Measurements from ENCODE around the gene CAMKV.
A peak's percentile ranks its signal among the peaks of the same experiment; 100 is the strongest.
"Not testable (repeated sequence)": the region's sequence is repeated elsewhere in the genome, so short reads cannot be mapped to it uniquely, and the experiment has no call there.

Gene CAMKV, protein sequence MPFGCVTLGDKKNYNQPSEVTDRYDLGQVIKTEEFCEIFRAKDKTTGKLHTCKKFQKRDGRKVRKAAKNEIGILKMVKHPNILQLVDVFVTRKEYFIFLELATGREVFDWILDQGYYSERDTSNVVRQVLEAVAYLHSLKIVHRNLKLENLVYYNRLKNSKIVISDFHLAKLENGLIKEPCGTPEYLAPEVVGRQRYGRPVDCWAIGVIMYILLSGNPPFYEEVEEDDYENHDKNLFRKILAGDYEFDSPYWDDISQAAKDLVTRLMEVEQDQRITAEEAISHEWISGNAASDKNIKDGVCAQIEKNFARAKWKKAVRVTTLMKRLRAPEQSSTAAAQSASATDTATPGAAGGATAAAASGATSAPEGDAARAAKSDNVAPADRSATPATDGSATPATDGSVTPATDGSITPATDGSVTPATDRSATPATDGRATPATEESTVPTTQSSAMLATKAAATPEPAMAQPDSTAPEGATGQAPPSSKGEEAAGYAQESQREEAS

GRCh38 chr3:49869525-49870126 is at the start of gene CAMKV:
TSS of gene CAMKV (minus strand) at chr3:49869906. CDS start at chr3:49862388, 7,518 bp downstream.
- H3K4me3 ChIP-seq (ENCODE audit: low read length), result peak within 1 kb of the TSS; percentile 16; the same call in 1 of the 2 replicates
- TF ChIP-seq ZNF274 (IDR thresholded peaks at IDR 0.05; ENCODE audit: low read depth, low read length), result no peak

DNA sequence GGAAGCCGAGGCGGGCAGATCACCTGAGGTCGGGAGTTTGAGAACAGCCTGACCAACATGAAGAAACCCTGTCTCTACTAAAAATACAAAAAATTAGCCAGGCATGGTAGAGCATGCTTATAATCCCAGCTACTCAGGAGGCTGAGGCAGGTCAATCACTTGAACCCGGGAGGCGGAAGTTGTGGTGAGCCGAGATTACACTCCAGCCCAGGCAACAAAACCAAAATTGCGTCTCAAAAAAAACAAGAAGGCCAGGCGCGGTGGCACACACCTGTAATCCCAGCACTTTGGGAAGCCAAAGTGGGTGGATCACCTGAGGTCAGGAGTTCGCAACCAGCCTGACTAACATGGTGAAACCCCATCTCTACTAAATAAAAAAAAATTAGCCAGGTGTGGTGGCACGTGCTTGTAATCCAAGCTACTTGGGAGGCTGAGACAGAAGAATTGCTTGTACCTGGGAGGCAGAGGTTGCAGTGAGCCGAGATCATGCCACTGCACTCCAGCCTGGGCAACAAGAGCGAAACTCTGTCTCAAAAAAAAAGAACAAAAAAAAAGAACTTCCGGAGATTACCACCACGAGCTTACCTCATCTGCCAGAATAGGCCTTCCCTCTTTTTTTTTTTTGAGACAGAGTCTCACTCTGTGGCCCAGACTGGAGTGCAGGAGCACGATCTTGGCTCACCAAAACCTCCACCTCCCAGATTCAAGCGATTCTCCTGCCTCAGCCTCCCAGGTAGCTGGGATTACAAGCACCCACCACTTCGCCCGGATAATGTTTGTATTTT is 48.3 kb upstream of the CAMKV start:
- H3K4me3 ChIP-seq (ENCODE audit: low read length), result not testable (repeated sequence)

GRCh38 chr3:49916686-49917085 is 47.0 kb upstream of the CAMKV start:
- H3K4me3 ChIP-seq (ENCODE audit: low read length), result no peak overlapping the region
- no peak for TF ChIP-seq ZNF274 (IDR thresholded peaks at IDR 0.05; ENCODE audit: low read depth, low read length)

GRCh38 chr3:49914906-49915305 is 45.2 kb upstream of the CAMKV start:
- H3K4me3 ChIP-seq (ENCODE audit: low read length), result no peak overlapping the region
- TF ChIP-seq ZNF274 (IDR thresholded peaks at IDR 0.05; ENCODE audit: low read depth, low read length), result no peak

DNA sequence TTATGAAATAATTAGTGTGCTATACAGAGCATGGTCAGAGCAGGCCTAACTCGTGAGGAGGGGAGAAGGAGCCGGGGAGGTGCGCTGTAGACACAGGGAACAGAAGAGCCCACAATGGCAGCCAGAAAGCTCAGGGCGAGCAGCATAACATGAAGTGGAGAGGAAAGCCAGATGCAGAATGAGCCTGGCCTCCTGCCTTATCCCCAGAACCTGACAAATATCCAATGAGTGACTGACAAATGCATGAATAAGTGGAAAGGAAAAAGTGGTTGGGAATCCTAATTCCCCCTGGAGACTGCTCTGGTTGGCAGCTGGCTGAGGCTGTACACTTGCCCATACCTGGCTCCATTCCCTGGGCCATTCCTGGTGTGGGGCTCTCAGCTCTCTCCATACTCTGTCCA is 43.2 kb upstream of the CAMKV start:
- H3K4me3 ChIP-seq (ENCODE audit: low read length), result no peak overlapping the region
- TF ChIP-seq ZNF274 (IDR thresholded peaks at IDR 0.05; ENCODE audit: low read depth, low read length), result no peak

DNA sequence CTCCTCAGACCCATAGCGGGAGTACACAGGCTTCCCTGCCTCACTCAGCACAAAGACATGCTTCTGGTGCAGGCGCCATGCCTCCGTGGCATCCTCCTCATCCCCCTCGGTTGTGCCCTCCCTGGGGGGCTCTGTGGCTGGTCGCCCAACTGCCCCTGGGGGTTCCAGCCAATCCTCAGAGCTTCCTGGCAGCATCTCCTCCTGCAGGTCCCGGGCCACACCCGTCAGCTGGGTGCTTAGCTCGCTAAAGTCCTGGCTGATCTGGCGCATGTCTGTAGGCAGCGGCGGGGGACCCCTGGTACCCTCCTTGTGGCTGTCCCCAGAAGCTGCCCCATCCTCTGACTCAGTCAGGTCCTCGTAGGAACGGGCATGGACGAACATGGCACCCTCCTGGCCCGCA is 41.9 kb upstream of the CAMKV start:
- TF ChIP-seq ZNF274 (IDR thresholded peaks at IDR 0.05; ENCODE audit: low read depth, low read length), result no peak
- no peak overlapping the region for H3K4me3 ChIP-seq (ENCODE audit: low read length)

DNA sequence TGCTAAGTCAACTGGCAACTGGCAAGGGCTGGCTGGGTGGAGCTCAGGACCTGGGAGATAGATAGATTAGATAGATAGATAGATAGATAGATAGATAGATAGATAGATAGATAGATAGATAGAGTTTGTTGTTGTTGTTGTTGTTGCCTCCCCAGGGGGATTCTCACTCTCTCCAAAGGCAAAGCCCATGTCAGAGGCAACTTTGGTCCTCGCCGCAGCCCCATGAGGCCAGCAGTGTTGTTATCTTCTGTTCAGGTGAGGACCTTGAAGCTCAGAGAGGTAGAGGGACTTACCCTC is 41.4 kb upstream of the CAMKV start:
- no peak overlapping the region for H3K4me3 ChIP-seq (ENCODE audit: low read length)

GRCh38 chr3:49910409-49911123 is 40.9 kb upstream of the CAMKV start:
- no peak overlapping the region for H3K4me3 ChIP-seq (ENCODE audit: low read length)
- TF ChIP-seq ZNF274 (IDR thresholded peaks at IDR 0.05; ENCODE audit: low read depth, low read length), result no peak

More for the DNA sequence above, 41.4 kb upstream of the CAMKV start:
- TF ChIP-seq ZNF274 (IDR thresholded peaks at IDR 0.05; ENCODE audit: low read depth, low read length), result no peak

- no peak for TF ChIP-seq ZNF274 (IDR thresholded peaks at IDR 0.05; ENCODE audit: low read depth, low read length)
- H3K4me3 ChIP-seq (ENCODE audit: low read length), result no peak overlapping the region
Observed at GRCh38 chr3:49908373-49909199, 38.9 kb upstream of the CAMKV start.

- TF ChIP-seq ZNF274 (IDR thresholded peaks at IDR 0.05; ENCODE audit: low read depth, low read length), result no peak
- no peak overlapping the region for H3K4me3 ChIP-seq (ENCODE audit: low read length)
Observed at GRCh38 chr3:49906073-49906743, 36.5 kb upstream of the CAMKV start.

DNA sequence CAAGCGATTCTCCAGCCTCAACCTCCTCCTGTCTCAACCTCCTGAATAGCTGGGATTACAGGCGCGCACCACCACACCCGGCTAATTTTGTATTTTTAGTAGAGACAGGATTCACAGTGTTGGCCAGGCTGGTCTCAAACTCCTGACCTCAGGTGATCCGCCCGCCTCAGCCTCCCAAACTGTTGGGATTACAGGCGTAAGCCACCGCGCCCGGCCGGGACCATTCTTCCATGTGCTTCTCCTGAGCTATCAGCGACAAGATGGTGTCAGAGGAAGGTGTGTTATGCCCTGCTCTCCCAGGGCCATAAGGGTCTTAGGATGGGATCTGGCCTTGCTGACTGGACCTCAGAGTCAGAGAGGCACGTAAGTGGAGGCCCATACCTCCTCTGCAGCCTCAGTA is 34.7 kb upstream of the CAMKV start:
- H3K4me3 ChIP-seq (ENCODE audit: low read length), result not testable (repeated sequence)

DNA sequence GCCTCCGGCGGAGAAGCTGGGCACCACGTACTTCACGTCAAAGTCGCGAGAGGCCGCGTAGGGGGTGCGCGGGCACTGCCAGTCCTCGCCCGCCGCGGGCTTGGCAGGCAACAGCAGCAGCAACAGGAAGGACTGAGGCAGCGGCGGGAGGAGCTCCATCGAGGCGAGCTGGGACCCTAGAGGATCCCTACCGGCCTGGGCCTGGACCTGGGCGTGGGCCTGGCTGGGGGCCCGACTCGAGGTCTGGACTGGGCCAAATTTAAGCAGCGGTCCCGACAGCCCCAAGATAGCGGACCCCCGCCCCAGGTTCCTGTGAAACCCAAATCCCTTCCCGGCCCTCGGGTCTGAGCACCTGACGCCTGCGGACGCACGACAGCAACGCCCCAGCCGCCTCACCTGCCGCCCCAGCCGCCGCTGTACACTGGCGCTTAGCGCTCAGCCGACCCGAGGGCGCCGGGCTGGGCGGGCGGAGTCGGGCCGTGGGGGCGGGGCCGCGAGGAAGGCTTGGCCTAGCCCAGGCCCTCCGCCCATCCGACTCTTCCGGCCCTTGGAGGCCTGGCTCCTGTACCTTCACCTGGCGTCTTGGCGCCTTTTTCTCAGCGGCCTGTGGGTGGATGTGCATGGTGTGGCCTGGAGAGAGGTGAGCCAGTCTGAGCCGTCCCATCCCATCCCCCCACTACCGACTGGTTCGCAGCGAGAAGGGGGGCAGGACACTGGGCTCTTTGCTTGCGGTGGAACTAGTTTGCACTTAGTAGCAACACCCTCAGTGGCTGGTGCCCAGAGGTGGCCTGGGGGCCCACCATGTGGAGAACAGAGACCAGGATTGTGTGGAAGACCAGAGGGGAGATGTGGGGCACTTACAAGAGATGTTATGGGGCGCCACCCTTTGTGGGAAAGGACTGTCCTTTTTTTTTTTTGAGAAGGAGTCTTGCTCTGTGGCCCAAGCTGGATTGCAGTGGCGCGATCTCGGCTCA is 34.0 kb upstream of the CAMKV start, which contains the start of gene MST1R:
TSS of gene MST1R (minus strand) at position 423 of the 974 bp plus-strand sequence. CDS start at position 159, 264 bp downstream.
- TF ChIP-seq ZNF274 (IDR thresholded peaks at IDR 0.05; ENCODE audit: low read depth, low read length), result no peak
- H3K4me3 ChIP-seq (ENCODE audit: low read length), result peak within 1 kb of the TSS; percentile 9; the same call in 1 of the 2 replicates
